HG03378 (cell line): ENCODE measurements around the gene CDH23.

Experiments used
- ATAC-seq: cut with Tn5 transposase; IDR thresholded peaks from one replicate; pipeline ENCODE4 v1.9.1; 2021; ENCODE audit warnings: mild to moderate bottlenecking, moderate library complexity; ENCODE audit not compliant: unreplicated experiment

Gene CDH23

GRCh38 chr10:71713135-71714030, 316.7 kb downstream of the CDH23 start:
- no peak for ATAC-seq

GRCh38 chr10:71714031-71714410, 317.3 kb downstream of the CDH23 start:
- no peak for ATAC-seq

- ATAC-seq = no peak
Measured at GRCh38 chr10:71714592-71714991, 317.9 kb downstream of the CDH23 start.

- ATAC-seq = no peak
Measured at GRCh38 chr10:71715026-71715425, 318.3 kb downstream of the CDH23 start.

- ATAC-seq = no peak
Measured at GRCh38 chr10:71715860-71716259, 319.1 kb downstream of the CDH23 start.

- ATAC-seq = no peak
Measured at GRCh38 chr10:71716426-71716825, 319.7 kb downstream of the CDH23 start.

- no peak for ATAC-seq
Measured at GRCh38 chr10:71717056-71717455, 320.3 kb downstream of the CDH23 start.

GRCh38 chr10:71717551-71717951, 320.8 kb downstream of the CDH23 start:
- no peak for ATAC-seq

- ATAC-seq = no peak
Measured at GRCh38 chr10:71718165-71718698, 321.5 kb downstream of the CDH23 start.

GRCh38 chr10:71719042-71719441, 322.3 kb downstream of the CDH23 start:
- no peak for ATAC-seq

- ATAC-seq = no peak
Measured at GRCh38 chr10:71719464-71720201, 322.9 kb downstream of the CDH23 start, which contains the start of gene C10orf105. TSS of gene C10orf105 (minus strand) at chr10:71719778. CDS start at chr10:71716337, 3,441 bp downstream.

- ATAC-seq = no peak
Measured at GRCh38 chr10:71720288-71720687, 323.6 kb downstream of the CDH23 start.

GRCh38 chr10:71721313-71721712, 324.6 kb downstream of the CDH23 start:
- ATAC-seq = no peak

- ATAC-seq = no peak
Measured at GRCh38 chr10:71722849-71723248, 326.1 kb downstream of the CDH23 start.

GRCh38 chr10:71723311-71723710, 326.6 kb downstream of the CDH23 start:
- no peak for ATAC-seq

- ATAC-seq = no peak
Measured at GRCh38 chr10:71724539-71724938, 327.8 kb downstream of the CDH23 start.

- ATAC-seq = no peak
Measured at GRCh38 chr10:71725249-71725648, 328.5 kb downstream of the CDH23 start.

- no peak for ATAC-seq
Measured at GRCh38 chr10:71725998-71726579, 329.4 kb downstream of the CDH23 start.

- no peak for ATAC-seq
Measured at GRCh38 chr10:71726580-71727104, 329.9 kb downstream of the CDH23 start.

GRCh38 chr10:71727105-71727737, 330.5 kb downstream of the CDH23 start:
- peak; percentile 29 for ATAC-seq
